H1 (cell line): ENCODE results near the gene LRRC15. TPM values are rescaled to one million over a fixed set of nuclear protein-coding genes. Genes with fewer than 3 reads are reported as not detected.

Experiments
- CTBP2 ChIP-seq: IDR thresholded peaks from 2 replicates; pipeline ENCODE4 v1.7.0; 2011; ENCODE audit warnings: borderline replicate concordance, mild to moderate bottlenecking, moderate library complexity, mixed read lengths, low read length; ENCODE audit not compliant: insufficient read depth, insufficient read length
- CTCF ChIP-seq, 3 experiments: IDR thresholded peaks; 1 replicate in 2 of 3; 2 replicates in 1 of 3; pipeline versions ENCODE4 v1.5.1 to v1.6.1; 2011; ENCODE audit warnings: low read length in 3 of 3, mild to moderate bottlenecking in 3 of 3, inconsistent platforms in 2 of 3, low read depth in 1 of 3, moderate library complexity in 1 of 3; ENCODE audit not compliant: insufficient read depth in 1 of 3; ENCODE audit errors: control extremely low read depth in 1 of 3
- EGR1 ChIP-seq: IDR thresholded peaks from 2 replicates; pipeline ENCODE4 v1.6.1; 2011; ENCODE audit warnings: low read depth, low read length, borderline replicate concordance
- HDAC6 ChIP-seq: IDR thresholded peaks from one replicate; pipeline ENCODE4 v1.7.1; 2012; ENCODE audit warnings: low read depth, mild to moderate bottlenecking, inconsistent platforms, low read length, moderate library complexity
- NANOG ChIP-seq: IDR thresholded peaks from 2 replicates; pipeline ENCODE4 v1.6.1; 2011; ENCODE audit warnings: low read length, low read depth, mild to moderate bottlenecking, inconsistent platforms; ENCODE audit not compliant: insufficient read depth, poor library complexity, severe bottlenecking
- polyA plus RNA-seq, 7 experiments: library from polyadenylated mRNA; depleted of rRNA in 3 of 7; stranded (reverse) in 5 of 7; unstranded in 2 of 7; fragments of >200 nt in 5 of 7; fragments of 200-250 nt in 2 of 7; gene quantifications; 1 replicate in 5 of 7; 2 replicates in 1 of 7; 4 replicates in 1 of 7; pipeline versions ENCODE4 v1.2.1 to v1.2.3, GENCODE V29; 2011 to 2013; ENCODE audit warnings: missing spikeins in 2 of 7, mixed read lengths in 2 of 7
- total RNA-seq: library from RNA; stranded (reverse); fragmentation: NEBNext Ultra II Directional; extraction: Animal tissue kit (Norgen Biotek cat#: 25700); gene quantifications from 2 replicates; pipeline ENCODE4 v1.2.1, GENCODE V29; 2021

LRRC15 gene
- total and polyA plus RNA-seq, 2 of the 8 experiments (the other 6 are each of a cell fraction or from before 2014, with no cell fraction given), result 0.15 to 0.37 TPM

- no peak for TF ChIP-seq CTBP2
- no peak for TF ChIP-seq HDAC6
- peak; percentile 29 to 62 (median 56); a peak in 3 of 4 replicates for TF ChIP-seq CTCF (IDR thresholded peaks at IDR 0.05; ENCODE audit: control extremely low read depth in 1 of 3, insufficient read depth in 1 of 3, low read depth in 1 of 3, low read length in 3 of 3)
- TF ChIP-seq EGR1, result no peak
- no peak for TF ChIP-seq NANOG
These were observed 55.8 kb downstream of the LRRC15 start (continued) for GRCh38 chr3:194313560-194314387.
